AG08396 (cell line): ENCODE data around the gene IARS1.

Experiments used
- DNase-seq: peaks from one replicate; pipeline ENCODE4 v3.0.0; 2012; ENCODE audit warnings: low spot score, mixed read lengths

IARS1 gene

GRCh38 chr9:92245005-92245797, 48.3 kb downstream of the IARS1 start:
- DNase-seq: peak; percentile 39
